ENCODE measurements around the gene PRR15L. TPM values are rescaled to one million over a fixed set of nuclear protein-coding genes. Genes with fewer than 3 reads are reported as not detected.

The PRR15L gene
- total and polyA plus RNA-seq, 2 donors (not counting 1 experiment from before 2014, with no cell fraction given) = not detected

- Histone ChIP-seq H3K27me3 (ENCODE audit: control insufficient read depth, insufficient read depth, low read length) (no peaks in the 10 kb centered on the region), H3K79me2 (ENCODE audit: control insufficient read depth, insufficient read depth, low read length) (peaks cover 13% of the 10 kb centered on the region), H3K9ac (ENCODE audit: insufficient read depth, low read length) (no peak overlapping the region), H3K4me2 (ENCODE audit: extremely low read depth, insufficient read depth, low read length) (no peak overlapping the region), H3K9me3 (ENCODE audit: control insufficient read depth, insufficient read depth, low read depth, low read length) (no peaks in the 10 kb centered on the region), H3K4me1 (ENCODE audit: control insufficient read depth, extremely low read depth, insufficient read depth, low read length) (peaks cover 12% of the 10 kb centered on the region), H3K27ac (ENCODE audit: insufficient read depth, low read length) (no peak overlapping the region), H2AFZ (ENCODE audit: low read length) (no peak overlapping the region), H3K36me3 (ENCODE audit: control insufficient read depth, insufficient read depth, low read length) (peaks cover 4% of the 10 kb centered on the region), H3K4me3 (replicated peaks in 1 of 4; ENCODE audit: control extremely low read depth in 1 of 4, insufficient read depth in 1 of 4, low read depth in 3 of 4, low read length in 4 of 4) (no peak overlapping the region), H4K20me1 (ENCODE audit: control insufficient read depth, extremely low read depth, insufficient read depth, low read length) (no peaks in the 10 kb centered on the region)
- TF ChIP-seq EZH2 (IDR thresholded peaks at IDR 0.05; ENCODE audit: low read length, missing control alignments) = no peak
- TF ChIP-seq, protein P1, sequence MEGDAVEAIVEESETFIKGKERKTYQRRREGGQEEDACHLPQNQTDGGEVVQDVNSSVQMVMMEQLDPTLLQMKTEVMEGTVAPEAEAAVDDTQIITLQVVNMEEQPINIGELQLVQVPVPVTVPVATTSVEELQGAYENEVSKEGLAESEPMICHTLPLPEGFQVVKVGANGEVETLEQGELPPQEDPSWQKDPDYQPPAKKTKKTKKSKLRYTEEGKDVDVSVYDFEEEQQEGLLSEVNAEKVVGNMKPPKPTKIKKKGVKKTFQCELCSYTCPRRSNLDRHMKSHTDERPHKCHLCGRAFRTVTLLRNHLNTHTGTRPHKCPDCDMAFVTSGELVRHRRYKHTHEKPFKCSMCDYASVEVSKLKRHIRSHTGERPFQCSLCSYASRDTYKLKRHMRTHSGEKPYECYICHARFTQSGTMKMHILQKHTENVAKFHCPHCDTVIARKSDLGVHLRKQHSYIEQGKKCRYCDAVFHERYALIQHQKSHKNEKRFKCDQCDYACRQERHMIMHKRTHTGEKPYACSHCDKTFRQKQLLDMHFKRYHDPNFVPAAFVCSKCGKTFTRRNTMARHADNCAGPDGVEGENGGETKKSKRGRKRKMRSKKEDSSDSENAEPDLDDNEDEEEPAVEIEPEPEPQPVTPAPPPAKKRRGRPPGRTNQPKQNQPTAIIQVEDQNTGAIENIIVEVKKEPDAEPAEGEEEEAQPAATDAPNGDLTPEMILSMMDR (conservative IDR thresholded peaks at IDR 0.05 in 1 of 2, IDR thresholded peaks at IDR 0.05 in 1 of 2; ENCODE audit: low read depth in 1 of 2, low read length in 2 of 2) = no peak
- DNase-seq (ENCODE audit: low read depth in 2 of 2) = no peak
Measured at GRCh38 chr17:47968836-47969235, 11.2 kb upstream of the PRR15L start.

DNA sequence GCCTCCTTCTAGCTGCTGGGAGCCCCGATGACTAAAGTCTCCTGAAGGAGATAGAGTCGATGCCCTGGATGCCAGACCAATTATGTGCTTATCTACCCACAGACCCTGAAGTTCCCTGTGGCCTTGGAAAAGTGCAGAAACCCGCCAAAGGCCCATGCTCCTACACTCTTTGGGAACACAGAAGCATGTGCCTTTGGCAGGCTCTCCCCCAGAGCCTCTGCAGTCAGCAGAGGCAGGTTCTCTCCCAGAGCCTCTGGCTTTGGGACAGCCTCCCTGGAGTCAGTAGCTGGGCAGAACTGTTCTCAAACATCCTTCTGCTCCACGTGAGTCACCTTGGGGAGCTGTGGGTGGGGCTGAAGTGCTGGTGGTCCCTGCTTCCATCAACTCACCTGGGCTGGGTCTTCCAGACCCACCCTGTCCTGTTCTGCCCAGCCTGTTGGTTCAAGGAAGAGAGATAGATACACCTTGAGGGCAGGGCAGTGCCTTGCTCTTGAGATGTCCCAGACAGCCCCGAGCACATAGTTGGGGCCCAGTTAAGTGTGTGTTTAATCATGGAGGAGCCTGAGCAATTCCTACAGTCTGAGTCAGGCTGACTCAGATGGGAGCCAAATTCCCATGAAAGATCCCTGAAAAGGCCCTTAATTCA is 10.0 kb upstream of the PRR15L start:
- Histone ChIP-seq H4K20me1 (ENCODE audit: control insufficient read depth, extremely low read depth, insufficient read depth, low read length) (no peaks in the 10 kb centered on the region), H3K9ac (ENCODE audit: insufficient read depth, low read length) (no peak overlapping the region), H3K36me3 (ENCODE audit: control insufficient read depth, insufficient read depth, low read length) (no peaks in the 10 kb centered on the region), H2AFZ (ENCODE audit: low read length) (peak overlapping the region; percentile 80), H3K9me3 (ENCODE audit: control insufficient read depth, insufficient read depth, low read depth, low read length) (no peaks in the 10 kb centered on the region), H3K27me3 (ENCODE audit: control insufficient read depth, insufficient read depth, low read length) (no peaks in the 10 kb centered on the region), H3K4me1 (ENCODE audit: control insufficient read depth, extremely low read depth, insufficient read depth, low read length) (peaks cover 12% of the 10 kb centered on the region), H3K79me2 (ENCODE audit: control insufficient read depth, insufficient read depth, low read length) (peaks cover 11% of the 10 kb centered on the region), H3K4me2 (ENCODE audit: extremely low read depth, insufficient read depth, low read length) (no peak overlapping the region), H3K27ac (ENCODE audit: insufficient read depth, low read length) (peak overlapping the region; percentile 78), H3K4me3 (replicated peaks in 1 of 4; ENCODE audit: control extremely low read depth in 1 of 4, insufficient read depth in 1 of 4, low read depth in 3 of 4, low read length in 4 of 4) (no peak overlapping the region)
- peak; percentile 69 to 85 for DNase-seq (ENCODE audit: low read depth in 2 of 2)
- TF ChIP-seq EZH2 (IDR thresholded peaks at IDR 0.05; ENCODE audit: low read length, missing control alignments) = no peak
- TF ChIP-seq, protein P1 (conservative IDR thresholded peaks at IDR 0.05 in 1 of 2, IDR thresholded peaks at IDR 0.05 in 1 of 2; ENCODE audit: low read depth in 1 of 2, low read length in 2 of 2) = no peak

GRCh38 chr17:47966079-47966519 is 8.4 kb upstream of the PRR15L start:
- H3K27me3 ChIP-seq (ENCODE audit: control insufficient read depth, insufficient read depth, low read length) = peaks cover 4% of the 10 kb centered on the region
- no peak overlapping the region for H3K27ac ChIP-seq (ENCODE audit: insufficient read depth, low read length)
- no peaks in the 10 kb centered on the region for H3K9me3 ChIP-seq (ENCODE audit: control insufficient read depth, insufficient read depth, low read depth, low read length)
- no peaks in the 10 kb centered on the region for H3K36me3 ChIP-seq (ENCODE audit: control insufficient read depth, insufficient read depth, low read length)
- H3K4me3 ChIP-seq (replicated peaks in 1 of 4; ENCODE audit: control extremely low read depth in 1 of 4, insufficient read depth in 1 of 4, low read depth in 3 of 4, low read length in 4 of 4) = no peak overlapping the region
- no peaks in the 10 kb centered on the region for H4K20me1 ChIP-seq (ENCODE audit: control insufficient read depth, extremely low read depth, insufficient read depth, low read length)
- peaks cover 6% of the 10 kb centered on the region for H3K4me1 ChIP-seq (ENCODE audit: control insufficient read depth, extremely low read depth, insufficient read depth, low read length)
- no peak for DNase-seq (ENCODE audit: low read depth in 2 of 2)
- H3K9ac ChIP-seq (ENCODE audit: insufficient read depth, low read length) = no peak overlapping the region
- H3K79me2 ChIP-seq (ENCODE audit: control insufficient read depth, insufficient read depth, low read length) = no peaks in the 10 kb centered on the region
- H3K4me2 ChIP-seq (ENCODE audit: extremely low read depth, insufficient read depth, low read length) = no peak overlapping the region
- TF ChIP-seq EZH2 (IDR thresholded peaks at IDR 0.05; ENCODE audit: low read length, missing control alignments) = no peak
- TF ChIP-seq, protein P1 (conservative IDR thresholded peaks at IDR 0.05 in 1 of 2, IDR thresholded peaks at IDR 0.05 in 1 of 2; ENCODE audit: low read depth in 1 of 2, low read length in 2 of 2) = no peak
- H2AFZ ChIP-seq (ENCODE audit: low read length) = no peak overlapping the region
